ENCODE results near the gene IRF3. TPM values are rescaled to one million over a fixed set of nuclear protein-coding genes. Genes with fewer than 3 reads are reported as not detected.

The IRF3 gene
- total and polyA plus RNA-seq, 2 donors (not counting 1 experiment from before 2014, with no cell fraction given), result 22.0 to 55.2 TPM

DNA sequence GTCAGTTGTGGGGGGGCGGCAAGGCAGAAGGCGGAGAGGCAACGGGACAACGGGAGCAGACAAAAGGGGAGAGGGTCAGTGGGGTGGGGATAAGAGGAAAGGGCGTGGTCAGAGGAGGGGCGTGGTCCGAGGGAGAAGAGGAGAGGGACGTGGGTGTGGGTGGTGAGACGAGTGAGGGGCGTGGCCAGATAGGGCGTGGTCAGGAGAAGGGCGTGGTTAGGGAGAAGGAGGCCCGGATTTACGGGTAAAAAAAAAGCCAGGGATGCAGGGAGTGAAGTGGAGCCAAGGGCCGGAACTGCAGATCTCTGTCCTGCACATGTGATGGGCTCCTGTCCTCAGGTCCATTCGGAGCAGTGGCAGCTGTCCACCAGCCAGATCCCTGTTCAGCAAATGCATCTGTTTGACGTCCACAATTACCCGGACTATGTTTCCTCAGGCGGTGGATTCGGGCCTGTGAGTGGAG is 46.8 kb upstream of the IRF3 start:
- Histone ChIP-seq H3K36me3 (ENCODE audit: control insufficient read depth, insufficient read depth, low read length) (no peaks in the 10 kb centered on the region), H3K4me1 (ENCODE audit: control insufficient read depth, extremely low read depth, insufficient read depth, low read length) (peaks cover 4% of the 10 kb centered on the region), H3K9me3 (ENCODE audit: control insufficient read depth, insufficient read depth, low read depth, low read length) (no peaks in the 10 kb centered on the region), H4K20me1 (ENCODE audit: control insufficient read depth, extremely low read depth, insufficient read depth, low read length) (no peaks in the 10 kb centered on the region), H2AFZ (ENCODE audit: low read length) (no peak overlapping the region), H3K4me2 (ENCODE audit: extremely low read depth, insufficient read depth, low read length) (no peak overlapping the region), H3K79me2 (ENCODE audit: control insufficient read depth, insufficient read depth, low read length) (no peaks in the 10 kb centered on the region), H3K9ac (ENCODE audit: insufficient read depth, low read length) (no peak overlapping the region), H3K27ac (ENCODE audit: insufficient read depth, low read length) (no peak overlapping the region), H3K4me3 (replicated peaks in 1 of 4; ENCODE audit: control extremely low read depth in 1 of 4, insufficient read depth in 1 of 4, low read depth in 3 of 4, low read length in 4 of 4) (no peak overlapping the region), H3K27me3 (ENCODE audit: control insufficient read depth, insufficient read depth, low read length) (no peaks in the 10 kb centered on the region)
- DNase-seq (ENCODE audit: low read depth in 2 of 2), result peak; percentile 42 to 61
- no peak for TF ChIP-seq EZH2 (IDR thresholded peaks at IDR 0.05; ENCODE audit: low read length, missing control alignments)
- TF ChIP-seq, protein P1, sequence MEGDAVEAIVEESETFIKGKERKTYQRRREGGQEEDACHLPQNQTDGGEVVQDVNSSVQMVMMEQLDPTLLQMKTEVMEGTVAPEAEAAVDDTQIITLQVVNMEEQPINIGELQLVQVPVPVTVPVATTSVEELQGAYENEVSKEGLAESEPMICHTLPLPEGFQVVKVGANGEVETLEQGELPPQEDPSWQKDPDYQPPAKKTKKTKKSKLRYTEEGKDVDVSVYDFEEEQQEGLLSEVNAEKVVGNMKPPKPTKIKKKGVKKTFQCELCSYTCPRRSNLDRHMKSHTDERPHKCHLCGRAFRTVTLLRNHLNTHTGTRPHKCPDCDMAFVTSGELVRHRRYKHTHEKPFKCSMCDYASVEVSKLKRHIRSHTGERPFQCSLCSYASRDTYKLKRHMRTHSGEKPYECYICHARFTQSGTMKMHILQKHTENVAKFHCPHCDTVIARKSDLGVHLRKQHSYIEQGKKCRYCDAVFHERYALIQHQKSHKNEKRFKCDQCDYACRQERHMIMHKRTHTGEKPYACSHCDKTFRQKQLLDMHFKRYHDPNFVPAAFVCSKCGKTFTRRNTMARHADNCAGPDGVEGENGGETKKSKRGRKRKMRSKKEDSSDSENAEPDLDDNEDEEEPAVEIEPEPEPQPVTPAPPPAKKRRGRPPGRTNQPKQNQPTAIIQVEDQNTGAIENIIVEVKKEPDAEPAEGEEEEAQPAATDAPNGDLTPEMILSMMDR (conservative IDR thresholded peaks at IDR 0.05 in 1 of 2, IDR thresholded peaks at IDR 0.05 in 1 of 2; ENCODE audit: low read depth in 1 of 2, low read length in 2 of 2), result no peak

DNA sequence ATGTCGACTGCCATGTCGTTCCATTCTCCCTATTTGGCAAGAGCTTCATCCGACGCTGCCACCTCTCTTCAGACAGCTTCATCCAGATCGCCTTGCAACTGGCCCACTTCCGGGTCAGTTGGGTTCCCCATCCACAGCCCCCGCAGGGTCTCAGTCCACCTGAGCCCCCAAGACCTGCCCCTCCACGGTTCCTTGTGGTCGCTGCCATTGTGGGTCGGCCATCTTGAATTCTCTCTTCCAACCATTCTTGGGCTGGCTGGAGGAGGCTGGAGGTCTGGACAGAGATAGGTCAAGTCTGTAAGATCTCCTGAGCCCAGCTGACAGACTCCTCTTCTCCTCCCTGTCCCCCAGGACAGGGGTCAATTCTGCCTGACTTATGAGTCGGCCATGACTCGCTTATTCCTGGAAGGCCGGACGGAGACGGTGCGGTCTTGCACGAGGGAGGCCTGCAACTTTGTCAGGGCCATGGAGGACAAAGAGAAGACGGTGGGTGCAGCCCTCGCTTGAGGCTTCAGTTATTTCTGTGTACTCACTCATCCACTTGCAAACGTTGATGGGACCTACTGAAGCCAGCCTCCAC is 44.8 kb upstream of the IRF3 start:
- H3K4me2 ChIP-seq (ENCODE audit: extremely low read depth, insufficient read depth, low read length), result no peak overlapping the region
- no peaks in the 10 kb centered on the region for H4K20me1 ChIP-seq (ENCODE audit: control insufficient read depth, extremely low read depth, insufficient read depth, low read length)
- H3K36me3 ChIP-seq (ENCODE audit: control insufficient read depth, insufficient read depth, low read length), result no peaks in the 10 kb centered on the region
- no peak for TF ChIP-seq EZH2 (IDR thresholded peaks at IDR 0.05; ENCODE audit: low read length, missing control alignments)
- TF ChIP-seq, protein P1 (conservative IDR thresholded peaks at IDR 0.05 in 1 of 2, IDR thresholded peaks at IDR 0.05 in 1 of 2; ENCODE audit: low read depth in 1 of 2, low read length in 2 of 2), result no peak
- no peak overlapping the region for H2AFZ ChIP-seq (ENCODE audit: low read length)
- no peaks in the 10 kb centered on the region for H3K79me2 ChIP-seq (ENCODE audit: control insufficient read depth, insufficient read depth, low read length)
- no peaks in the 10 kb centered on the region for H3K9me3 ChIP-seq (ENCODE audit: control insufficient read depth, insufficient read depth, low read depth, low read length)
- DNase-seq (ENCODE audit: low read depth in 2 of 2), result peak; percentile 49 to 65
- no peaks in the 10 kb centered on the region for H3K27me3 ChIP-seq (ENCODE audit: control insufficient read depth, insufficient read depth, low read length)
- no peak overlapping the region for H3K9ac ChIP-seq (ENCODE audit: insufficient read depth, low read length)
- H3K27ac ChIP-seq (ENCODE audit: insufficient read depth, low read length), result peak overlapping the region; percentile 62
- no peak overlapping the region for H3K4me3 ChIP-seq (replicated peaks in 1 of 4; ENCODE audit: control extremely low read depth in 1 of 4, insufficient read depth in 1 of 4, low read depth in 3 of 4, low read length in 4 of 4)
- peaks cover 4% of the 10 kb centered on the region for H3K4me1 ChIP-seq (ENCODE audit: control insufficient read depth, extremely low read depth, insufficient read depth, low read length)

DNA sequence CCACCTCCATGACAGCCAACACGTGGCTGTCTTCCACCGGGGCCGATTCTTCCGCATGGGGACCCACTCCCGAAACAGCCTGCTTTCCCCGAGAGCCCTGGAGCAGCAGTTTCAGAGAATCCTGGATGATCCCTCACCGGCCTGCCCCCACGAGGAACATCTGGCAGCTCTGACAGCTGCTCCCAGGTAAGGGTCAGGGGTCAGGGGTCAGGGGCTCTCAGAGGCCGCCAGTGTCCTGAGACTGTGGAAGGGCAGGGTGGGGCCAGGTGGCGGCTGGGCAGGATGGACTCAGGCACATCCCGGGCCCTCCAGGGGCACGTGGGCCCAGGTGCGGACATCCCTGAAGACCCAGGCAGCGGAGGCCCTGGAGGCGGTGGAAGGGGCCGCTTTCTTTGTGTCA is 40.3 kb upstream of the IRF3 start:
- Histone ChIP-seq H3K4me2 (ENCODE audit: extremely low read depth, insufficient read depth, low read length) (no peak overlapping the region), H3K4me1 (ENCODE audit: control insufficient read depth, extremely low read depth, insufficient read depth, low read length) (peaks cover 4% of the 10 kb centered on the region), H3K4me3 (replicated peaks in 1 of 4; ENCODE audit: control extremely low read depth in 1 of 4, insufficient read depth in 1 of 4, low read depth in 3 of 4, low read length in 4 of 4) (no peak overlapping the region), H3K36me3 (ENCODE audit: control insufficient read depth, insufficient read depth, low read length) (no peaks in the 10 kb centered on the region), H3K9ac (ENCODE audit: insufficient read depth, low read length) (no peak overlapping the region), H3K27me3 (ENCODE audit: control insufficient read depth, insufficient read depth, low read length) (no peaks in the 10 kb centered on the region), H4K20me1 (ENCODE audit: control insufficient read depth, extremely low read depth, insufficient read depth, low read length) (no peaks in the 10 kb centered on the region), H3K9me3 (ENCODE audit: control insufficient read depth, insufficient read depth, low read depth, low read length) (no peaks in the 10 kb centered on the region), H2AFZ (ENCODE audit: low read length) (no peak overlapping the region), H3K27ac (ENCODE audit: insufficient read depth, low read length) (no peak overlapping the region), H3K79me2 (ENCODE audit: control insufficient read depth, insufficient read depth, low read length) (no peaks in the 10 kb centered on the region)
- TF ChIP-seq, protein P1 (conservative IDR thresholded peaks at IDR 0.05 in 1 of 2, IDR thresholded peaks at IDR 0.05 in 1 of 2; ENCODE audit: low read depth in 1 of 2, low read length in 2 of 2), result no peak
- no peak for TF ChIP-seq EZH2 (IDR thresholded peaks at IDR 0.05; ENCODE audit: low read length, missing control alignments)
- no peak for DNase-seq (ENCODE audit: low read depth in 2 of 2)
